Sigmoid colon (tissue), 7 donors: ENCODE results near the gene NOS1. TPM values are rescaled to one million over a fixed set of nuclear protein-coding genes. Genes with fewer than 3 reads are reported as not detected.
A peak's percentile ranks its signal among the peaks of the same experiment; 100 is the strongest.

Source experiments
- DNase-seq: peaks from one replicate; pipeline ENCODE4 v3.0.0-alpha.2; 2019
- H3K27ac ChIP-seq, 4 donors: fragments of 200-600 bp; sonication (generic); one replicate each; pipeline ENCODE4 v1.5.1; 2016 to 2019; ENCODE audit warnings: mild to moderate bottlenecking in 1 of 4
- H3K27me3 ChIP-seq, 3 donors: fragments of 200-600 bp; sonication (generic); one replicate each; pipeline ENCODE4 v1.5.1; 2019; ENCODE audit warnings: mild to moderate bottlenecking in 1 of 3
- H3K36me3 ChIP-seq, 4 donors: fragments of 200-600 bp; sonication (generic); one replicate each; pipeline ENCODE4 v1.5.1; 2016 to 2019
- H3K4me1 ChIP-seq, 4 donors: fragments of 200-600 bp; sonication (generic); one replicate each; pipeline ENCODE4 v1.5.1; 2017 to 2019
- H3K4me3 ChIP-seq, 4 donors: fragments of 200-600 bp; sonication (generic); one replicate each; pipeline ENCODE4 v1.5.1; 2017 to 2019; ENCODE audit warnings: mild to moderate bottlenecking in 2 of 4, moderate library complexity in 1 of 4
- H3K9me3 ChIP-seq, 4 donors: fragments of 200-600 bp in 3 of 4; sonication (generic) in 3 of 4; one replicate each; pipeline versions ENCODE4 v1.5.1 to v1.6.1; 2013 to 2019
- CTCF ChIP-seq, 4 experiments: fragments of 450-650 bp in 3 of 4; fragments of 200-600 bp in 1 of 4; IDR thresholded peaks; one replicate each; pipeline ENCODE4 v1.5.1; 2016 to 2019; ENCODE audit warnings: antibody characterized with exemption in 4 of 4, mild to moderate bottlenecking in 3 of 4, moderate library complexity in 2 of 4
- EP300 ChIP-seq, 4 donors: sonication (generic); formaldehyde crosslinking; IDR thresholded peaks; one replicate each; pipeline ENCODE4 v1.6.1; 2017; ENCODE audit warnings: antibody characterized with exemption in 4 of 4
- POLR2A ChIP-seq, 2 donors: fragments of 450-650 bp; IDR thresholded peaks; one replicate each; pipeline ENCODE4 v1.6.1; 2016; ENCODE audit warnings: antibody characterized with exemption in 2 of 2, mild to moderate bottlenecking in 2 of 2, moderate library complexity in 2 of 2
- POLR2AphosphoS5 ChIP-seq, 4 donors: sonication (generic); formaldehyde crosslinking; IDR thresholded peaks; one replicate each; pipeline ENCODE4 v1.6.1; 2017; ENCODE audit warnings: antibody characterized with exemption in 4 of 4
- WGBS, 2 donors: extraction: QIAGEN DNeasy Blood & Tissue Kit; methylation state at CpG; one replicate each; pipeline ENCODE4 v1.1.7; 2013; 5-methylcytosine and 5-hydroxymethylcytosine counted together
- intact Hi-C: fragments of 100-400 bp; cut with DNase I; formaldehyde crosslinking; loops from one replicate; pipeline ENCODE4 v1.15.1; 2023
- polyA plus RNA-seq, 3 donors: library from polyadenylated mRNA; stranded (reverse); fragments of 200-250 nt; gene quantifications; one replicate each; pipeline ENCODE4 v1.2.3, GENCODE V29; 2013
- total RNA-seq, 4 donors: library from RNA; depleted of rRNA; stranded (reverse); fragments of >200 nt; gene quantifications; one replicate each; pipeline ENCODE4 v1.1.0, GENCODE V29; 2016
- donor health status: healthy with polysubstance abuse.
- donor health status: Bipolar disorder and iron deficiency.
- donor health status: healthy.

Gene NOS1
- total and polyA plus RNA-seq, 7 donors = 1.6 to 14.7 (median 10.3) TPM; not detected in 2

GRCh38 chr12:117214797-117215196, 146.6 kb downstream of the NOS1 start:
- Histone ChIP-seq H3K4me1 (no peaks in the 10 kb centered on the region), H3K27me3 (peaks cover 0 to 8% (median 5%) of the 10 kb centered on the region in 3 donors), H3K4me3 (no peak overlapping the region), H3K36me3 (no peaks in the 10 kb centered on the region), H3K9me3 (no peaks in the 10 kb centered on the region), H3K27ac (no peak overlapping the region)
- 69 to 76% methylated on average over 10 of the region's 10 CpGs for WGBS, 2 donors
- no peak for TF ChIP-seq POLR2AphosphoS5 (IDR thresholded peaks at IDR 0.05)
- no peak for TF ChIP-seq EP300 (IDR thresholded peaks at IDR 0.05)
- TF ChIP-seq POLR2A (IDR thresholded peaks at IDR 0.05) = no peak
- no peak for TF ChIP-seq CTCF (IDR thresholded peaks at IDR 0.05)
- intact Hi-C loops = loop anchor here (10.0 kb wide), 1 partner anchor 370 kb away; no protein-coding TSS in a partner anchor
- DNase-seq = no peak

DNA sequence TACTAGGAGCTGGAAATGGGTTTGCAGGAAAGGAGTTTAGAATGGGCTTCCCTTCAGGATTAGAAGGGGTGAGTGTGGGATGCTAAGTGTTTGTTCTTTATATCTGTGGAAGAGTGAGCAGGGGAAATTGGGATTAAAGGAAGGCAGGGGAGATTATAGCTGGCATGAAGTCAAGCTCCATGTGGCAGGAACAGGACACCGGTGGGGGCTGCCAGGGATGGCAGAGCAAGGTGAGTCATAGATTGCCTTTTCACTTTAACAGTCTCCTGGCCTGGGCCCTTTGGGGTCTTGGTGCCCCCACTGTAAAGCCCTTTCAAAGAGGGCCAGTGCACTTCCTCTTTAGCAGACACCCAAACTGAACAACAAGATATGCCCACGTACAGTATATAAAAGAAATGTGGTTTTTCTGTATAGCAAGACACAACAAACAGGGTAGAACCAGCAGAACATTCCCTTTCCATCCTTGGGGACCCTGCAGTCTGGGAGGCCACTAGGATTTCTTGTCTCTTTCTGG, 148.1 kb downstream of the NOS1 start:
- peaks cover 0 to 5% (median 0%) of the 10 kb centered on the region in 3 donors for H3K27me3 ChIP-seq
- H3K4me3 ChIP-seq = no peak overlapping the region
- intact Hi-C loops = loop anchor here (10.0 kb wide), 1 partner anchor 371 kb away; no protein-coding TSS in a partner anchor
- no peak overlapping the region for H3K27ac ChIP-seq
- no peaks in the 10 kb centered on the region for H3K4me1 ChIP-seq
- TF ChIP-seq EP300 (IDR thresholded peaks at IDR 0.05) = no peak
- TF ChIP-seq POLR2AphosphoS5 (IDR thresholded peaks at IDR 0.05) = no peak
- no peaks in the 10 kb centered on the region for H3K9me3 ChIP-seq
- H3K36me3 ChIP-seq = no peaks in the 10 kb centered on the region
- no peak for DNase-seq
- 39 to 41% methylated on average over 2 of the region's 2 CpGs for WGBS, 2 donors

DNA sequence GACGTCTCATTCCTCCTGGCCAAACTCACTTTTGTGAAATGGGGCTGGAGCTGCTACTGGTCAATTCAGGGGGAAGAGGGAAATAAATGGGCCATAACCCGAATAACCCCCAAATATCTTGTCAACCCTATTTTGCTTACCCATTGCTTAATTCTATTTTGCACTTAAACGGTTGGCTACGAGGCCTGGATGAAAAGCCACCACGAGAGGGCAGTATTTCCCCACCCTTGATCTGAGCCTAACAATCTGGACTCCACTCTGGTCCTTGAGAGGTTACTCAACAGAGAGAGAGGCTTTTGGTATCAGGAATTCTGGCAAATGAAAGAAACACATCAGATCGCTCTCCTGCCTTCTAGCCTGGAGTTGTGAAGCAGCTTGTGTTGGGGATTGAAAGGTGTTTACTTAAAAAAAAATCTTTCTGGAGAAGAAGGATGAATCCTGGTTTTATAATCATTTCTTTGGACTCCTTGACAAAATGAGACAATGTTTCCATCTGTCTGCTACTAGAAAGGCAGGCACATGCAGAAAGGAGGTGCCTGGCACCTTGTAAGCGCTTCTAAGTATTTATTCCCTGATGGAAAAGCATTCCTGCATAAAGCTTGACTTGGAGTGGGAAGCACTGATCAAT, 148.7 kb downstream of the NOS1 start:
- TF ChIP-seq CTCF (IDR thresholded peaks at IDR 0.05) (peak; percentile 28 to 80 (median 60)), POLR2A (IDR thresholded peaks at IDR 0.05) (no peak)
- no peaks in the 10 kb centered on the region for H3K36me3 ChIP-seq
- H3K4me1 ChIP-seq = no peaks in the 10 kb centered on the region
- no peak overlapping the region for H3K27ac ChIP-seq
- 20% methylated on average over 7 of the region's 7 CpGs for WGBS, 2 donors
- intact Hi-C loops = loop anchor here (1.0 to 10.0 kb wide), 2 partner anchors 372 to 625 kb away; no protein-coding TSS in a partner anchor
- no peak overlapping the region for H3K4me3 ChIP-seq
- DNase-seq = peak; percentile 81
- H3K9me3 ChIP-seq = no peaks in the 10 kb centered on the region
- H3K27me3 ChIP-seq = peaks cover 0 to 5% (median 0%) of the 10 kb centered on the region in 3 donors

- WGBS, 2 donors = 90 to 91% methylated on average over 6 of the region's 6 CpGs
- no peak for DNase-seq
- intact Hi-C loops = loop anchor here (10.0 kb wide), 1 partner anchor 374 kb away; no protein-coding TSS in a partner anchor
- Histone ChIP-seq H3K27me3 (no peaks in the 10 kb centered on the region), H3K4me1 (no peaks in the 10 kb centered on the region), H3K4me3 (no peak overlapping the region), H3K27ac (no peak overlapping the region), H3K36me3 (no peaks in the 10 kb centered on the region), H3K9me3 (no peaks in the 10 kb centered on the region)
- no peak for TF ChIP-seq CTCF (IDR thresholded peaks at IDR 0.05)
- no peak for TF ChIP-seq EP300 (IDR thresholded peaks at IDR 0.05)
- no peak for TF ChIP-seq POLR2AphosphoS5 (IDR thresholded peaks at IDR 0.05)
- TF ChIP-seq POLR2A (IDR thresholded peaks at IDR 0.05) = no peak
Observed at GRCh38 chr12:117210266-117210918, 151.0 kb downstream of the NOS1 start.

DNA sequence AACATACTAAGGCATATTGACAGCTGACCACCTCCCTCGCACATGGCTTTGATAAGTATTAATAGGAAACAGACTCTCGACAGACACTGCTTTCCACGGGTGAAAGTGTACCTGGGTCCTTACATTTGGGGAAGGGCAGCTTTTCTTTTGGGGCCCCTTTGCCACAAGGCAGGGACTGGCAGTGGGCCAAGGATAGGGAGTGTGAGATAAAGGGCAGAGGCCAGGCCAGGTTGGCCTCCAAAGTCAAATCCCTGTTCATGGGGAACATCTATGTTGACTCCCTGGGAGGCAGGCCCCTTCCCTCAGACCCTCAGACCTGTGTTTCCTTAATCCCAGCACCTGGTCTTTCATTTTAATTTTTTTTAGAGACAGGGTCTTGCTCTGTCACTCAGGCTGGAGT, 151.8 kb downstream of the NOS1 start:
- Histone ChIP-seq H3K4me1 (no peaks in the 10 kb centered on the region), H3K36me3 (no peaks in the 10 kb centered on the region), H3K27ac (no peak overlapping the region), H3K27me3 (no peaks in the 10 kb centered on the region), H3K9me3 (no peaks in the 10 kb centered on the region), H3K4me3 (no peak overlapping the region)
- TF ChIP-seq EP300 (IDR thresholded peaks at IDR 0.05) (no peak), POLR2A (IDR thresholded peaks at IDR 0.05) (no peak), POLR2AphosphoS5 (IDR thresholded peaks at IDR 0.05) (no peak), CTCF (IDR thresholded peaks at IDR 0.05) (no peak)
- intact Hi-C loops = loop anchor here (10.0 kb wide), 1 partner anchor 375 kb away; no protein-coding TSS in a partner anchor
- DNase-seq = no peak
- WGBS, 2 donors = 73 to 74% methylated on average over 3 of the region's 3 CpGs
